ENCODE measurements around the gene ACMSD. TPM values are rescaled to one million over a fixed set of nuclear protein-coding genes. Genes with fewer than 3 reads are reported as not detected.
"Not testable (repeated sequence)": the region's sequence is repeated elsewhere in the genome, so short reads cannot be mapped to it uniquely, and the experiment has no call there.

ACMSD gene
- total RNA-seq, 1 experiment from 2014 or later = not detected

- Histone ChIP-seq H3F3A (ENCODE audit: low read length, unreplicated experiment) (no peaks in the 10 kb centered on the region), H3K4me3 (ENCODE audit: low read length) (no peak overlapping the region), H3K4me2 (ENCODE audit: low read length) (no peak overlapping the region), H3K27ac (ENCODE audit: low read length) (no peak overlapping the region), H3K9me2 (replicated peaks; ENCODE audit: low read length) (no peaks in the 10 kb centered on the region), H4K20me1 (ENCODE audit: low read length) (no peaks in the 10 kb centered on the region), H3K79me2 (ENCODE audit: low read length) (no peaks in the 10 kb centered on the region), H3K4me1 (ENCODE audit: insufficient read depth, low read length) (no peaks in the 10 kb centered on the region), H3K27me3 (ENCODE audit: low read length) (no peaks in the 10 kb centered on the region), H3K9me3 (ENCODE audit: low read length) (no peaks in the 10 kb centered on the region), H3K36me3 (ENCODE audit: low read depth, low read length) (no peaks in the 10 kb centered on the region), H2AFZ (ENCODE audit: low read length) (no peak overlapping the region), H3K9ac (ENCODE audit: low read length) (no peak overlapping the region)
- DNase-seq = no peak
- no peak for ATAC-seq
- POLR2A ChIA-PET (ENCODE audit: unreplicated experiment) = no interaction called here
- TF ChIP-seq EZH2 (IDR thresholded peaks at IDR 0.05; ENCODE audit: low read length, unreplicated experiment) (no peak), EZH2phosphoT487 (IDR thresholded peaks at IDR 0.05; ENCODE audit: borderline replicate concordance, low read length) (no peak), CTCF (conservative IDR thresholded peaks at IDR 0.05; ENCODE audit: low read depth, low read length) (no peak)
- intact Hi-C loops (cut with micrococcal nuclease) = no loop called here
- CTCF ChIA-PET = no interaction called here
- BruUV-seq (replicated peaks) = no TSS peak
These were observed 38.5 kb upstream of the ACMSD start for GRCh38 chr2:134799936-134800335.

DNA sequence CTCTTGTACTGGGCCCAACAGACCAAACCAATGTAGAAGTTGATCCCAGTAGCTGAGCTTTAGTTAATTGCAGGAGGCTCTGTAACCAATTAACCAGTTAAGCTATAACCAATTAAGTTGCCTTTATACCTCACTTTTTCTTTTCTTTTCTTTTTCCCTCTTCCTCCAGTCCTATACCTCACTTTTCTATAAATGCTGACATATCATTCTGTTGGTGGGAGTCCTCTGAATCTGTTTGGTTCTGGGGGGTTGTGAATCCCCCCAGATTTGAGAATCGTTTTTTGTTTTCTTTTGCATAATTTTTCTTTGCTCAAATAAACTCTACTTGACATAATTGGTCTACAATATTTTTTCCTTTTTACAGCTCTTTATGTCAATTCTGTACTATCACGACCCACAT is 38.1 kb upstream of the ACMSD start:
- H3K9me3 ChIP-seq (ENCODE audit: low read length) = no peaks in the 10 kb centered on the region
- DNase-seq (no peak), ATAC-seq (no peak)
- H3K9me2 ChIP-seq (replicated peaks; ENCODE audit: low read length) = no peaks in the 10 kb centered on the region
- no peaks in the 10 kb centered on the region for H3K4me1 ChIP-seq (ENCODE audit: insufficient read depth, low read length)
- ChIA-PET POLR2A (ENCODE audit: unreplicated experiment) (no interaction called here), CTCF (no interaction called here)
- no peaks in the 10 kb centered on the region for H4K20me1 ChIP-seq (ENCODE audit: low read length)
- H3K9ac ChIP-seq (ENCODE audit: low read length) = no peak overlapping the region
- H2AFZ ChIP-seq (ENCODE audit: low read length) = no peak overlapping the region
- H3F3A ChIP-seq (ENCODE audit: low read length, unreplicated experiment) = no peaks in the 10 kb centered on the region
- H3K4me3 ChIP-seq (ENCODE audit: low read length) = no peak overlapping the region
- H3K27ac ChIP-seq (ENCODE audit: low read length) = no peak overlapping the region
- H3K27me3 ChIP-seq (ENCODE audit: low read length) = no peaks in the 10 kb centered on the region
- no peaks in the 10 kb centered on the region for H3K36me3 ChIP-seq (ENCODE audit: low read depth, low read length)
- no peak for TF ChIP-seq EZH2phosphoT487 (IDR thresholded peaks at IDR 0.05; ENCODE audit: borderline replicate concordance, low read length)
- no peak for TF ChIP-seq CTCF (conservative IDR thresholded peaks at IDR 0.05; ENCODE audit: low read depth, low read length)
- TF ChIP-seq EZH2 (IDR thresholded peaks at IDR 0.05; ENCODE audit: low read length, unreplicated experiment) = no peak
- no peaks in the 10 kb centered on the region for H3K79me2 ChIP-seq (ENCODE audit: low read length)
- no TSS peak for BruUV-seq (replicated peaks)
- H3K4me2 ChIP-seq (ENCODE audit: low read length) = no peak overlapping the region
- intact Hi-C loops (cut with micrococcal nuclease) = no loop called here

DNA sequence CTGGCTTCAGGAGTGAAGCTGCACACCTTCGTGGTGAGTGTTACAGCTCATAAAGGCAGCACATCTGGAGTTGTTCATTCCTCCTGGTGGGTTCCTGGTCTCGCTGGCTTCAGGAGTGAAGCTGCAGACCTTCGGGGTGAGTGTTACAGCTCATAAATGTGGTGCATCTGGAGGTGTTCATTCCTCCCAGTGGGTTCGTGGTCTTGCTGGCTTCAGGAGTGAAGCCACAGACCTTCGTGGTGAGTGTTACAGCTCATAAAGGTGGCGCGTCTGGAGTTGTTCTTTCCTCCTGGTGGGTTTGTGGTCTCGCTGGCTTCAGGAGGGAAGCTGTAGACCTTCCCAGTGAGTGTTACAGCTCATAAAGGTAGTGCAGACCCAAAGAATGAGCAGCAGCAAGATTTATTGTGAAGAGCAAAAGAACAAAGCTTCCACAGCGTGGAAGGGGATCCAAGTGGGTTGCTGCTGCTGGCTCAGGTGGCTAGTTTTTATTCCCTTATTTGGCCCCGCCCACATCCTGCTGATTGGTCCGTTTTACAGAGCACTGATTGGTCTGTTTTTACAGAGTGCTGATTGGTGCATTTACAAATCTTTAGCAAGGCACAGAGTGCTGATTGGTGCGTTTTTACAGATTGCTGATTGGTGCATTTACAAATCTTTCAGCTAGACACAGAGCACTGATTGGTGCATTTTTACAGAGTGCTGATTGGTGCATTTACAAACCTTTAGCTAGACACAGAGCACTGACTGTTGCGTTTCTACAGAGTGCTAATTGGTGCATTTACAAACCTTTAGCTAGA is 34.6 kb upstream of the ACMSD start:
- BruUV-seq (replicated peaks); H3K27me3 ChIP-seq (ENCODE audit: low read length); H3K27ac ChIP-seq (ENCODE audit: low read length); H3K9me2 ChIP-seq (replicated peaks; ENCODE audit: low read length); DNase-seq; H2AFZ ChIP-seq (ENCODE audit: low read length); H3K36me3 ChIP-seq (ENCODE audit: low read depth, low read length); H3F3A ChIP-seq (ENCODE audit: low read length, unreplicated experiment); H3K9me3 ChIP-seq (ENCODE audit: low read length); CTCF ChIA-PET; intact Hi-C loops (cut with micrococcal nuclease); H3K9ac ChIP-seq (ENCODE audit: low read length); H3K79me2 ChIP-seq (ENCODE audit: low read length); H3K4me2 ChIP-seq (ENCODE audit: low read length); ATAC-seq; H3K4me3 ChIP-seq (ENCODE audit: low read length); POLR2A ChIA-PET (ENCODE audit: unreplicated experiment); H4K20me1 ChIP-seq (ENCODE audit: low read length): not testable (repeated sequence)
- H3K4me1 ChIP-seq (ENCODE audit: insufficient read depth, low read length) = peaks cover 16% of the 10 kb centered on the region

All from PC-3 (cell line).